ENCODE measurements around the gene CD180.

- TF ChIP-seq, protein P1, sequence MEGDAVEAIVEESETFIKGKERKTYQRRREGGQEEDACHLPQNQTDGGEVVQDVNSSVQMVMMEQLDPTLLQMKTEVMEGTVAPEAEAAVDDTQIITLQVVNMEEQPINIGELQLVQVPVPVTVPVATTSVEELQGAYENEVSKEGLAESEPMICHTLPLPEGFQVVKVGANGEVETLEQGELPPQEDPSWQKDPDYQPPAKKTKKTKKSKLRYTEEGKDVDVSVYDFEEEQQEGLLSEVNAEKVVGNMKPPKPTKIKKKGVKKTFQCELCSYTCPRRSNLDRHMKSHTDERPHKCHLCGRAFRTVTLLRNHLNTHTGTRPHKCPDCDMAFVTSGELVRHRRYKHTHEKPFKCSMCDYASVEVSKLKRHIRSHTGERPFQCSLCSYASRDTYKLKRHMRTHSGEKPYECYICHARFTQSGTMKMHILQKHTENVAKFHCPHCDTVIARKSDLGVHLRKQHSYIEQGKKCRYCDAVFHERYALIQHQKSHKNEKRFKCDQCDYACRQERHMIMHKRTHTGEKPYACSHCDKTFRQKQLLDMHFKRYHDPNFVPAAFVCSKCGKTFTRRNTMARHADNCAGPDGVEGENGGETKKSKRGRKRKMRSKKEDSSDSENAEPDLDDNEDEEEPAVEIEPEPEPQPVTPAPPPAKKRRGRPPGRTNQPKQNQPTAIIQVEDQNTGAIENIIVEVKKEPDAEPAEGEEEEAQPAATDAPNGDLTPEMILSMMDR (IDR thresholded peaks at IDR 0.05; ENCODE audit: low read depth, low read length) = no peak
- TF ChIP-seq EZH2phosphoT487 (IDR thresholded peaks at IDR 0.05; ENCODE audit: low read depth) = no peak
These were observed 41.9 kb downstream of the CD180 start for GRCh38 chr5:67154556-67155206.
